ENCODE results near the gene STK39. TPM values are rescaled to one million over a fixed set of nuclear protein-coding genes. Genes with fewer than 3 reads are reported as not detected.

The STK39 gene
- total RNA-seq, 1 donor from 2014 or later: 17.7 TPM

DNA sequence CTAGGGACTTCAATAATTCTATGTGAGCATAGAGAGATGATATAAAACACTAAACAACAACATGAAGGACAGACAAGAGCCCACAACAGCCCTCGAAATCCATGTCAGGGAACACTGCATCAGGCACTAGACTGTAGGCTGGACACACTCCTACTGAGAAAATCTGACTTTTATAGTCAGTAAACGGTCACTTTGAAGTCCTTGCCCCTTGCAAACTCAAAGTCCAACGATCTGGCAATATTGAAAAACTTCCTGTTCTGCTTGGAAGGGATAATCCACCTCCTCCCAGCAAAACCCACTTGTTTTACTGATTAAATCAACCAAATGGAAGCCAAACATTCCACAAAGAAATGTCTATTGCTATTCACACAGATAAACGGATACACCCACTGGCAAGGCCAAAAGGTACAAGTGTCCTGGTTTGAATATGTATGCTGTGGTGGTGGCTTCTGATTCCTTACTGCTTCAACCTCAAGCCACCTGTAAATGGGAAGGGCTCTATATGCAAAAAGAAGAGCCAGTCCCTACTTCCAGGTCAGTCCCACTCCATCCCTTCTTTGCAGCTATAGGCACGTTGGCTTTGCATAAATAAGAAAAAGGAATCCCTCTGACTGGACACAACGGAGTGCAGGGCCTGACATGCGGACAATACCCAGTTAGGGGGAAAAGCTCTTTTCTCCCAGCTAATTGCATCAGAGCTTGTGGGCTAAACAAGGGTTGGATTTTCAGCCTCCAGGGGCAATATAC is 56.6 kb downstream of the STK39 start:
- intact Hi-C loops (cut with DNase I): no loop called here
- ATAC-seq (no peak), DNase-seq (ENCODE audit: missing footprints) (no peak)

DNA sequence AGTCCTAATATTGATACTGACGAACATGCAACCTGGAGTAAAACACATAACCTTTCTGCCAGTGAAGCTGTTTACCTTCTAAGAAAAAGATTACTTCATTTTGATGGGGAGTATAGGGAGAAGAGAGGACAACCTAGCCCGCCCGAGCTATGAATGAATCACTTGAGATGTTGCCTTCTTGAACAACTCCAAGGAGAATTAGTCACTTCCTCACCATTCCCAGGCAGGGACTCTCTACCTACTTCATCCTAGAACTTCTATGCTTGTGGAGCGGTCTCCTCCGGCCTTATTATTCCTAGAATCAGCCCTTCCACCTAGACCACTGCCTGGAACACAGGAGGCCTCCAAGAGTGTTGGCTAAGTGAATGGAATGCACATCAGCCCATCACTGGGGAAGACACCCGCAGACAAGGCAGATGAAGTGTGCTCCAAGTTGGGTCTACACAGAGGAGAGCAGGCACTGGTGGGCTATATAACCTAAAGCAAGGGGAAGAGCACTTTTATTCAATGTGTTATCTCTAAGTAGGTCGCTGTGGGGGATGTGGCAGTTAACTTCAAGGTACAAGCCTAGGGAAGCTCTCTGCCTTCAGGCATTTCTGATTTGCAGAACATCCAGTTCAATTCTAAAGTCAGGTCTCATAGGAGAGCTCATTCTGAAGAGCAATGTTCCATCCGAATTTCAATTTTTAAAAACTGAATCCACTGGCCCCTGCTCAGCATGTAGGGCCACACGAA is 57.4 kb downstream of the STK39 start:
- ATAC-seq (no peak), DNase-seq (ENCODE audit: missing footprints) (no peak)
- intact Hi-C loops (cut with DNase I): no loop called here

DNA sequence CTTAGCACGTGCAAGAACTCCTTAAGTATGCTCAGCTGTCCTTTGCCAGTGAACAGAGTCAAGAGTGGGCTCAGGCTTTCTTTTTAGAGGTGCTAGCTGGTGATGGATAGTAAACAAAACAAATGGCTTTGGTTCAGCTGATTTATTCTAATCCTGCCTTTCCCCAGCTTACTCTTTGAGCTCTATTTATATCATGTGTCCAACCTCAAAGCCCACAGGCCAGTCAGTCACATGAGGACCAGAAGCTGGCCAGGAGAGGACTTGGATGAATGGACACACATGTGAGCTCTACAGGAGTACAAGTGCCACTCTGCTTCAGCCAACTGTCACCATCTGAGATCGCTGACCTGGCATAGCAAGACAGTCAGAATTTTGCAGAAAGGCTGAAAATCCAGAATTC is 59.4 kb downstream of the STK39 start:
- intact Hi-C loops (cut with DNase I): no loop called here
- peak; percentile 82 for ATAC-seq
- no peak for DNase-seq (ENCODE audit: missing footprints)

DNA sequence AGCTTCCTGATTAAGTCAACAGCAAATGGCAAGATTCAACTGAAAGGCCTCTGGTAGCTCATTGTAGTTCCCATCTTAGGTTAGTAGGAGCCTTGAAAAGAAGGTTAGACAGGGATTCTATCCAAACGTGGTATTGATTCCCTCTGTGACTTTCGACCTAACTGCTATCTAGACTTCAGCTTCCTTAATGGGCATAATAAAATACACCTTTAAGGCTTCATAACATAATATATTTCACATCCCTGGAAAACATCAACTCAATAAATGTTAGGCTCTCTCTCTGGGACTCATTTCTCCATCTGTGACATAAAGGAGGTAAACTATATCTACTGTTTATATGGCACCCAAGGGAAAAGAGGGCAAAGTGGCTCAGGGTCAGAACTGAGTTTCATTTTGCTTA is 60.9 kb downstream of the STK39 start:
- ATAC-seq (no peak), DNase-seq (ENCODE audit: missing footprints) (no peak)
- intact Hi-C loops (cut with DNase I): no loop called here

DNA sequence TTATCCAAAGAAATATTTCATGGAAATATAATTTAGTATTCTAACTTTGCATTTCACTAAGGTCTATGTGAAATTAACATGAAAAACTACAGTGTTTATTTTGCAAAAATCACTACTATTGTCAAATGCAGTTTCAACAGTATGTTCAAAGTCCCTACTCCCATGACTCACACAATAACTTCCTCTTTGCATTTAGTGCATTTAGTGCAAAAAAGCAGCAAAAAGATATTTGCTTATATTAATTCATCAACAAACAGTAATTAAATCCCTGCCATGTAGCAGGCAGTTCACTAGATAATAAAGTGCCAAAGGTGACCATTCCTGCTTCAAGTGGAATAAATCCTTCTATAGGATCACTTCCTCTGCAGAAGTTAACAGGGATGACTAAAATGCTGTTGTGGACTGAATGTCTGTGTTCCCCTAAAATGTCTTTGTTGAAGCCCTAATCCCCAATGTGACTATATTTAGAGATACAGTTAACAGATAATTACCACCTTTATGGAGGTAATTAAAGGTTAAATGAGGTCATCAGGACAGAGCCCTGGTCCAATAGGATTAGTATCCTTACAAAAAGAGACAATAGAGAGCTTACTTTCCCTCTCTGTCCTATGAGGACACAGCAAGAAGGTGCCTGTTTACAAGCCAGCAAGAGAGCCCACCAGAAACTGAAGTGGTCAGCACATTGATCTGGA is 61.7 kb downstream of the STK39 start:
- ATAC-seq: no peak
- intact Hi-C loops (cut with DNase I): no loop called here

DNA sequence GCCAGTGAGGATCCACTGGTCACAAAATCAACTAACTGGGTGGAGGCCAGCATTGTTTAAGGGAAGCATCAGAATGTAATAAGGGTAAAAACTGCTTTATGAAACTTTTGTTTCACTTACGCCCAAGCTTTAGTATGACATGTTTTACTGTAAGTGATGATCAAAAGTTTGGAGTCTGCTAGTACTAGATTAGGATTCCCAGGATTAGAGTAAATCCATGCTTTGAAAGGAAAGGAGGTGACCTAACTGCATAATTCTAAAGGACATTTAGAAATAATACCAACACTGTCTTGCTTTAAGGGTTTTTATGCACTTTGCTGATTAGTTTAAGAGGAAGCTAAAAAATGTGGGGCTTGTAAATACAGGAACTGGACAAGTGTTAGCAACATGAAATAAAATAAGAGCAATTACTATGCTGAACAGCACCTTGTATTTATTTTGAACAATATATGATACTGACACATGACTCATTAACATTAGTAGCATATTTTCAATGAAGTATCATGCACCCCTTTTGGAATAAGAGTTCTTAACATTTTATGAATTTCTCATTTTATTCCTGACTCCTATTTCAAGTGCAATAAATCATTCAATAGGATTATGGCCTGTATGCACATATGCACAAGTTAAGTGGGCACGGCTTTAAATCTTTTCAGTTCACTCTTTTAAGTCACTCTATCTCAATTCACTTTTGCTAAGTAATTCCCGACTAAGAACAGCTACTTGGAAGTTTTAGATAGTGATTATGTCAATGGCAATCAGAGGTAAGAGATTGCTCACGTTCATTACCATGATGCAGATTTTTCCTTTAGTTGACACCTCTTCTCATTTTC is 62.5 kb downstream of the STK39 start:
- ATAC-seq (no peak), DNase-seq (ENCODE audit: missing footprints) (no peak)
- intact Hi-C loops (cut with DNase I): no loop called here

More for the DNA sequence above, 61.7 kb downstream of the STK39 start:
- DNase-seq (ENCODE audit: missing footprints): no peak

DNA sequence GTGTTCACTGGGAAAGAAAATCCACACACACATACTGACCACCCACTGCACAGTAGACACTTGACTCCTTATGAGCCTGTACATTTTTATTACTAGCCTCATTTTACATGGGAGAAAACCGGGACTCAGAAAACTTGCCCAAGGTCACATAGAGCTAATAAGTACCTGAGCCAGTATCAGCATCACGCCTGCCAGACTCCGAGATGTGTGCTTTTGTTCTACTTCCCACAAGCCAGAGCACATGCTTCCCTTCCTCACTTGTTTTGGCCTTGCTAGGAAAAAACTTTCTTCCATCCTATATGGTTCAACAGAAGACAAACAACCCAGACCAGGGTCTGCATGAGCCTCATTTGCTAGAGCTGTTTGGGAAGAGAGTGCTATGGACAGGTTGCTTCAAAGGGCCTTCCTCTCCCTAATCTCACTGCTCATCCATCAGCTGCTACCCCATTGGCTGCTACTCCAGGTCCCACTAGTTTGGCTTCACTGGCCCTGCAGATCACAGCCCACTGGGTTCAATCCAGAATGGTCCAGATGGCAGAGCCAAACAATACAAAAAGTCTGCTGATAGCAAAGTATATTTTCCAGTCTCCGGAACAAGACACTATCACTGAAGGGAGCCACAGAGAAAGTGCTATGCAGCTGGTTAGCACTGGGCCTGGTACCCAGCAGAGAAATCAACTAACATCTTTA is 63.9 kb downstream of the STK39 start:
- intact Hi-C loops (cut with DNase I): no loop called here
- ATAC-seq: no peak
- no peak for DNase-seq (ENCODE audit: missing footprints)

DNA sequence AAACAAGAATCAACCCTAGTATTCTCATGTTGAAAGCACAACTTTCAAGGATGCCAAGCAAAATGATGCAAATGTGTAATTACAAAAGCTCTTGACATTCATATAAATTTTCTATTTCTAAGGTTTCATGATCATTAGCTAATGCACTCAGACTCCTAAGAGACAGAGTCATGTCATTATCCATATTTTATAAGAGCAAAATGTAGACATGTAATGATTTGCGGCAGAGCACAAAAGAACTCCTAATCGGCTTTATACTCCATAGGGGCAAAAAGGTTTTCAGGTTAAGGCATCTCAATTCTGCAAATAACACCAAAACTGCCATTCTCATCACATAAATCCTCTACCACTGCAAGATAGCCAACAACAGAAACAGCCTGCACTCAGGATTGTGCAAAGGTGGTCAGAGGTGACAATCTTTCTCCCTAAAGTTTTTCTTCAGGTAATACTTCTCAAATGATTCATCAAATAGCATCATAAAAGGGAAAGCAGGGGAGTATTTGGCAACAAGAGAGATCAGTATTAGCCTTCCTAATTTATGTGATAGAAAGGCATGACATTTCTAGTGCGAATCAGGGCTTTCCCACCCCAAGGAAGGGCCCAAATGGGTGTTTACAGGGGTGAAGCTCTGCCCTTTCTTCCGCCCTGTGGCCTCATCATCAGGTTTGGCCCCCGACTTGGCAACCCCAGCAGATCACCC is 64.7 kb downstream of the STK39 start:
- intact Hi-C loops (cut with DNase I): no loop called here
- DNase-seq (ENCODE audit: missing footprints) (no peak), ATAC-seq (no peak)

DNA sequence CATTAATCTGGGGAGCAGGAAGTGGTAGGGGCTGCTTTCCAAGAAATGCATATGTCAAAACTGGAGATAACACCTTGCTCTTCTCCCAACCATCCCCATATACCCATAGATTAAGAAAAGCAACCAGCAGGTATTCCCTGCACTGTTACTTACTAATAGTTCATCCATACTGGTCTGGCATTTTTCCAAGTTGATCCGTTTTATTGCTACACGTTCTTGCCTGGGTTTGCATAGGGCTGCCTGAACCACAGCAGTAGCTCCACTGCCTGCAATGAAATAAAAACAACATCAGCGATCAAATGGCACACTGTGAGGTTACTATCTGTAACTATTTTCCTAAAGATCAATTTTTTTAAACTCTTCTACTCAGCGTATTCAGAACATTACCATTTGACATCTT is 65.6 kb downstream of the STK39 start:
- intact Hi-C loops (cut with DNase I): no loop called here

DNA sequence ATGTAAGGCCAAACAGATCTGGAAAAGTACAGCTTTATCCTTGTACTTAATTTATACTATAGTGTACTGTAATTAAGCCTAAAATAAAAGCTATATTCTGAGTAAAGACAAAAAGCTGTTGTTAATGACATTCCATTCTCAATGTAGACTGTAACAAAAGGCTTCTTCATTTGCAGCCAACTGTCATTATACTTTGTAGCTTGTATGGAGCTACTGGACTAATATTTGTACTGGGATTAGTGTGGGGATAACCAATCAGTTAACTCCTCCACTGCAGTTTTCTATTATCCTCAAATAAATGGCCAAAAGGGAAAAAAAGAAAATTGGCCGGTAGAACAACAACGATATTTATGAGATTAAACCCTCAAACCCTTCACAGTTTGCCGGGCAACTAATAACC is 66.5 kb downstream of the STK39 start:
- ATAC-seq (no peak), DNase-seq (ENCODE audit: missing footprints) (no peak)
- intact Hi-C loops (cut with DNase I): no loop called here

More for the DNA sequence above, 65.6 kb downstream of the STK39 start:
- DNase-seq (ENCODE audit: missing footprints) (no peak), ATAC-seq (no peak)

DNA sequence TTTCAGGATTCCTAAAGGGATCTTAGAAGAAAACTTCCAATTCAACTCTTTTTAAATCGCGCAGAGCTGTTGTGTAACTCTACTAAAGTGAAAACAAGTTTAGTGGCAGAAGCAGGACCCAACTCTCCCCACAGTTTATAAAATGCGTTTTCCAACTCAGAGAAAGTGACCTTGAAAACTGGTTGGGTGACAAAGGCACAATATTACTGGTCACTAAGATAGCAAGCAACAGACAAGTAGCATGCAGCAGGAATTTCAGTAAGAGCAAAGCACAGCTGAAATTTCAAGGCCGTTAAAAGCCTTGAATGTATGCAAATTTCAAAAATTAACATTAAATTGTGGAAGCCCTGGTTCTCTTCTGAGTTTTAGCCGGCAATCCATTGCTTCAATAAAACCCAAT is 66.9 kb downstream of the STK39 start:
- no peak for ATAC-seq
- intact Hi-C loops (cut with DNase I): no loop called here
- DNase-seq (ENCODE audit: missing footprints): no peak

DNA sequence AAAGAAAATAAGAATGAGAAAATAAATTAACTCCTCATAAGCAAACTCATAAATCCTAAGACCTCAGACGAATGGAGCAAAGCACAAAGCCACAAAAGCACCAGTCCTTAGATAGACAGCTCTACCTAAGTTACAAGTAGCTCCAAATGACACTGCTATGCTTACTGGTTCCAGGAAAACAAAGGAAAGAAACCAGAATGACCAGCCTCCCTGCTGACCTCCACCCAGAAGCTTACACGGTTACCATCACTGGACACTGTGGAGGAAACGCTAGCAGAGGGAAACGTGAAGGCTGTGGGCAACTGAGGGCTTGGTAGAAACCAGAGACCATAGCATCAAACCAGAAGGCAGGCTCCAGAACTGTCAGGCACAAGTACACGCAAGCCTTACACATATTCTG is 67.8 kb downstream of the STK39 start:
- ATAC-seq (no peak), DNase-seq (ENCODE audit: missing footprints) (no peak)
- intact Hi-C loops (cut with DNase I): no loop called here

DNA sequence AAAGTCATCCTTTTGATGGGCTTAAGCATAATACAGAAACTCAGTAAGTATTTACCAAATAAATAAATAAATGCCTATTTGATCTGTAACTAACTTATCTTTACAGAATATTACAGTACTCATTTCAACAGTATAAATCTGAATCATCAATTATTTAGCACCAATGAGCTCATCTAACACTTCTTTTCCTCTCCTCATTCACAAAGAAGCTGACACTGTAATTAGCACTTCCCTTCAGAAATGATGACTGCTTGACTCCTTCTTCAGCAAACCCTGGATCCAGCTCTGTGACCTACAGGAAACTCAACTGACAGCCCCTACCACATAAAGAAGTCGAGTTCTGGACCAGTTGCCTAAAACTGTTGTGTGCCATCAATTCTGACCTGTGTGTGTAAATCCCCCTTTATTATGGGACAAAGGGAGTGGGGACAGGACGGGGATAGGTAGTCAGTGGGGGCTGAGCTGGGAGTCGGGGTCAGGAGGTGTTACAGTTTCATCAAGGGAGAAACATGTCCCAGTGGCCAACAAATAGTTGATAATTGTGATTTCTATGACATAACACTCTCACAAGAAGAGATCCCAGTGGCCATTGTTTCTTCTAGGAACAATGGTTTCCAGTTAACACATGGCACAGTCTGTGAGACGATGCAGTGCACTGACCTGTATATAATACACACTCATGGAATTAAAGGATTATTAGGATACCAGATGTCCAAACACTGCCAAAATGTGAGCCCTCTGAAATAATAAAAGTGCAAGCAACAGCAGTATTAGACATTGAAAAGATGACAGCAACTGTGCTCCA is 68.7 kb downstream of the STK39 start:
- intact Hi-C loops (cut with DNase I): no loop called here
- DNase-seq (ENCODE audit: missing footprints): no peak
- ATAC-seq: no peak

DNA sequence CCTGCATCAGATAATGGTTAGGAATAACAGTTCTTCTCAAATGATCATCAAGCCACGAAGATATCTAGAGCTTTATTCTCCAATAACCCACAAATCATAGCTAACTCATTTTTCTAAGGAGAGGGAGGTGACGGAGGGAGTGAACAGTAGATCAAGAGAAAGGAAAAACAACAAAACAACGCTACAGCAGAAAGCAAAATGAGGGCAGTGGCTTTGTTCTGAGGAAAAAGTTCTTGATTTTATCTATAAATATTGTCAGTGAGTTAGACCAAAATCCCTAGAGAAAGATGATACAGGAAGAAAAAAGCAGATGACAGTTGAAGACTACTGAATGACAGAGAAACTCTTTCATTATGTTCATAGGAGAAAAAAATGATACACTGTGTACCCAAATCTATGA is 71.0 kb downstream of the STK39 start:
- DNase-seq (ENCODE audit: missing footprints): no peak
- intact Hi-C loops (cut with DNase I): no loop called here
- no peak for ATAC-seq

DNA sequence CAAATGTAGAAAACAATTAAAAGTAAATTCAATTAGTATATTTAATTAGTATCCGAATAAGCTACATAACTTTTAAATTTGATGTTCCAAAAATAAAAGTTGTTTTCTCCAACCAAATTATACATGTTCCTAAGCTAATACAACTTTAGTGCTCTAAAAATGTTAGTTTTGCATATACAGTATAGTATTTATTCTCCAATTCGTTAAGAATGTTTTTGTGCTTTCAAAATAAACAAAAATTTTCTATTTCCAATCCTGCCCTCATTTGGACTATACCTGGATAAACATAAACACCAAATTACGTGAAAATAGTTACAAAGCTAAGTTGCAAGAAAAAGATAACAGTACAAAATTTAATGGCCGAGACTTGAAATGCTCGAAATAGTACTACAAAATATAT is 71.9 kb downstream of the STK39 start:
- ATAC-seq (no peak), DNase-seq (ENCODE audit: missing footprints) (no peak)
- intact Hi-C loops (cut with DNase I): no loop called here

DNA sequence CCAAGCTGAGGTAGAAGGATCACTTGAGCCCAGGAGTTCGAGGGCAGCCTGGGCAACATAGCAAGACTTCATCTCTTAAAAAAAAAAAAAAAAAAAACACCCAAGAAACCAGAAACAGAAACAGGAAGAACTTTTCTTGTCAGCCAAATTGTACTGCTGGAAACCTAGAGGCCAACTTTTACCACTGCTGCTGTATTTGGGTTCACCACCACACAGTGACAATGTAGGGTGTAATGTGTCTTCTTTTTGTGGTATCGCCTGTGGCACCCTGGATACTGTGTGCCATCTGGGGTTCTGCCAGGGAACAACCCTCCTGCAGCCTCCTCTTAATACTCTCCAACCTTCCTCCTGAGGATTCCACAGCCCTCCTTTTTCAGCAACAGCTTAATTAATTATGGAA is 72.6 kb downstream of the STK39 start:
- DNase-seq (ENCODE audit: missing footprints): no peak
- intact Hi-C loops (cut with DNase I): no loop called here
- no peak for ATAC-seq

DNA sequence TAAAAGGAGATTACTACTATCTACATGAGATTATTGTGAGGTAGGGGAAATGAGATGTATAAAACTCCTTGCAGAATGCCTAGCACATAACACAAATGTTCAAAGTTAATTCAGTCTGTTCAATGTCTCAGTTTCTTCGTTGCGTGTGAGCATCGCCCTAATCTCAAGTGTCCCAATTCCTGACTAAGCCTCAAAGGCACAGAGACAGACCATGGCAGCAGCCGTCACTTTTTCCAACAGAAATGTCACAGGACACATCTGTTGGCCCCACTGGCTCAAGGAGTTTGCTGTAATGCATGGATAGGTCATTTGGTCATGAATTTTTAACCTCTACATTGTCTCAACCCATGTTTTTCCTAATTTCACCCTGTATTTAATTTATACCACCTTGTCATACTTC is 75.3 kb downstream of the STK39 start:
- intact Hi-C loops (cut with DNase I): no loop called here
- DNase-seq (ENCODE audit: missing footprints): no peak
- peak; percentile 39 for ATAC-seq
